Erythroblast (primary cell): ENCODE measurements around the gene PIGW.
A peak's percentile ranks its signal among the peaks of the same experiment; 100 is the strongest.

Source experiments
- DNase-seq, 2 experiments: peaks; one replicate each; lab custom pipeline; 2025; lab: John Stamatoyannopoulos, UW
- GATA1 ChIP-seq: IDR thresholded peaks from 2 replicates; pipeline ENCODE4 v1.6.1; 2011; ENCODE audit warnings: low read depth, mild to moderate bottlenecking, control low read depth, low read length, moderate library complexity
- POLR2A ChIP-seq: IDR thresholded peaks from 2 replicates; pipeline ENCODE4 v1.6.1; 2011; ENCODE audit warnings: mild to moderate bottlenecking, low read length

PIGW gene

GRCh38 chr17:36515837-36516236 is 18.9 kb upstream of the PIGW start:
- no peak for DNase-seq
- no peak for TF ChIP-seq POLR2A
- no peak for TF ChIP-seq GATA1

DNA sequence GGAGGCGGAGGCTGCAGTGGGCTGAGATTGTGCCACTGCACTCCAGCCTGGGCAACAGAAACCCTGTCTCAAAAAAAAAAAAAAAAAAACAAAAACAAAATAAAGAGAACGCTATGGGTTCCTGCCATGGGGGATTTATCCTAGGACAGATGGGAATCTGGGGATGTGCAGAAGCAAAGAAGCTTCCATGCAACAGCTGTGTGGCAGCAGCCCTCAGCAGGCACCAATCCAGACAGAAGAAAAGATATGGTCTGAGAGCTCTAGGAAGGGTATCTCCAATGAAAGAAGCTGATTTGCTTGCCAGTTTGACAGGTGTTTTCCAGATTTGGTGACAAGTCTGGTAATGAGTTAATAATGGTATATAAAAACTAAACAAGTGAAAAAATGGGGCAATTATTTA is 11.7 kb upstream of the PIGW start:
- TF ChIP-seq POLR2A, result no peak
- DNase-seq, result no peak

DNA sequence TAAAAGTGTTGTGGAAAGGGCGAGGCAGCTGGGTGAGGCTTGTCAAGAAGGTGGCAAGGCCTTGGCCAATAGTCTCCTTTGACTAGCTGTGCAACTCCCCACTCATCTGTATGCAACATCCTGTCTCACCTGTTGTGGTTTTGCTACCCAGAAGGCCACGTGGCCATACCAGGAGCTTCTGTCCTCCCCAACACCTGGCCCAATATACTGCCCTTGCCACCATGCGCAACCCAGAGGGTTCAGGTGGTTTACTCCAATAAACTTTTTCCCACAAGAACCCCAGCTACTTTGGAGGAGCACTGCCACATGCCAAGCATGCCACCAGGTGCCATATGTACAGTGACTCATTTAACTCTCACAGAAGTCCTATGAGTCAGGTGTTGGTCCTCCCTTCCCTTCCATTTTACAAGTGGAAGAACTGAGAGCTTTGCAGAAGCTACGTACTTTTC is 10.3 kb upstream of the PIGW start:
- DNase-seq, result no peak
- TF ChIP-seq GATA1 (no peak), POLR2A (no peak)

DNA sequence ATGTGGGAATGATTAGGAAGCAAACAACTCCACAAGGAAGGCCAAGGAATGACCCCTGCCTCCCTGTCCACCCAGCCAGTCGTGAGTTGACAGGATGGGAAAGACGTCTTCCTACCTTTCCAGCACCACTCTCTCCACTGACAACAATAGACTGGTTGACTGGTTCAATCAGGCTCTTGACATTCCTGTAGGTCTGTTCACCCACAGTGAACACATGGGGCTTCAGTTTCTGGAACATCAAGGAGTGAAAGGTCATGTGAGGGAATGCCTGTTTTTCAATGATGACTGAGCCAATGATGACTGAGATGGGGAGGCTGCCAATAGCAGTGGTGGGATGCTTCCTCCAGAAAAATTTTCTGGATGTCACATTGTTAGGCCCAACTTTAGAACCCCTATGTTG is 9.7 kb upstream of the PIGW start:
- no peak for DNase-seq
- TF ChIP-seq GATA1 (no peak), POLR2A (no peak)

- TF ChIP-seq POLR2A (no peak), GATA1 (no peak)
Measured at GRCh38 chr17:36525888-36526287, 8.9 kb upstream of the PIGW start.

DNA sequence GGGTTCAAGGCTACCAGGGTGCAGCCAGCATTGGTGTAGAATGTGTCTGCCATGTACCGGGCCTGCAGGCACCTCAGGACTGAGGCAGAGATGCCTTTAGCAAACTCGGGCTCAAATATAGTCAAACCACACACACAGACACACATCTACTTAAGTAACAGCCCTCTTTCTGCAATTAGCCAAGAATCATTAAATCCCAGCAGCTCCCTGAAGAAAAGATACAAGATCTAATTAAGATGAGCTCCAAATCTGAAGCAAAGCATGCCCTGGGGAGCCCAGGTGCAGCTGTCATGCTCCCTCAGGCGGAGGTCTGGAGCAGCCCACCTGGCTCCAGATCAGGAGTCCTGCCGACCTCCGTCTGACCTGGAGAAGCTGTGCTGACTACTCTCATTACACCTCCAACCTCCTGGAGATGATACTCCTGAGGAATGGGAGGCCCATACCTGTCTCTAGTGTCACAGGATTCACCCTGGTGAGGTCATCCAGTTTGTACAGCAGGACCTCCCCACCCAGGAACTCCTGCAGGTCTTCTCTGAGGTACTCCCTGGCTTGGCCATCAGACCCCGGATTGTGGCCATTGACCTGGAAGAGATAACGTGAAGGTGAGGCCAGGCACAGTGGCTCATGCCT is 7.1 kb upstream of the PIGW start:
- TF ChIP-seq POLR2A, result no peak
- TF ChIP-seq GATA1, result no peak
- no peak for DNase-seq

More at GRCh38 chr17:36525888-36526287, 8.9 kb upstream of the PIGW start:
- DNase-seq, result no peak

- TF ChIP-seq GATA1, result no peak
- no peak for TF ChIP-seq POLR2A
- peak in 1 of 2 experiments; percentile 21 for DNase-seq
Measured at GRCh38 chr17:36529121-36529520, 5.7 kb upstream of the PIGW start.

GRCh38 chr17:36532435-36532975 is 2.3 kb upstream of the PIGW start:
- no peak for DNase-seq
- TF ChIP-seq GATA1, result no peak
- no peak for TF ChIP-seq POLR2A

- peak; percentile 63 to 68 for DNase-seq
- TF ChIP-seq GATA1 (no peak), POLR2A (no peak)
Measured at GRCh38 chr17:36533935-36534839, 600 bp upstream of the PIGW start.

GRCh38 chr17:36535669-36536081 is 888 bp downstream of the PIGW start:
- DNase-seq, result no peak
- TF ChIP-seq POLR2A (no peak), GATA1 (no peak)

- TF ChIP-seq POLR2A (no peak), GATA1 (no peak)
- peak; percentile 23 to 83 for DNase-seq
Measured at GRCh38 chr17:36540696-36541095, 5.9 kb downstream of the PIGW start.

- TF ChIP-seq GATA1 (no peak), POLR2A (no peak)
- DNase-seq, result no peak
Measured at GRCh38 chr17:36542755-36543154, 8.0 kb downstream of the PIGW start.

- DNase-seq, result peak; percentile 80 to 81
- peak; percentile 3 for TF ChIP-seq POLR2A
- TF ChIP-seq GATA1, result no peak
Measured at GRCh38 chr17:36544044-36544306, 9.2 kb downstream of the PIGW start.

- DNase-seq, result peak; percentile 93 to 96
- TF ChIP-seq POLR2A (peak; percentile 80), GATA1 (no peak)
Measured at GRCh38 chr17:36544307-36545076, 9.7 kb downstream of the PIGW start, which contains the start of gene GGNBP2. Gene GGNBP2, plus strand, starts transcription at chr17:36544919. Its CDS starts 806 bp downstream, at chr17:36545725.
